Muscle layer of colon (tissue), 2 donors: Measurements from ENCODE around the gene UACA.
"Not testable (repeated sequence)": the region's sequence is repeated elsewhere in the genome, so short reads cannot be mapped to it uniquely, and the experiment has no call there.

ENCODE experiments used
- H3K27ac ChIP-seq: one replicate; pipeline ENCODE4 v1.7.0; 2013; ENCODE audit warnings: low read depth, mild to moderate bottlenecking, low read length, moderate library complexity
- H3K27me3 ChIP-seq, 2 donors: one replicate each; pipeline ENCODE4 v1.7.0; 2013; ENCODE audit warnings: low read length in 2 of 2, mild to moderate bottlenecking in 2 of 2; ENCODE audit not compliant: insufficient read depth in 2 of 2, control insufficient read depth in 1 of 2
- H3K36me3 ChIP-seq: one replicate; pipeline ENCODE4 v1.7.0; 2013; ENCODE audit warnings: mild to moderate bottlenecking, low read length; ENCODE audit not compliant: insufficient read depth
- H3K4me1 ChIP-seq: one replicate; pipeline ENCODE4 v1.7.0; 2013; ENCODE audit warnings: mild to moderate bottlenecking, low read length; ENCODE audit not compliant: insufficient read depth
- H3K4me3 ChIP-seq, 2 donors: one replicate each; pipeline ENCODE4 v1.7.0; 2013; ENCODE audit warnings: low read length in 2 of 2, low read depth in 1 of 2, mild to moderate bottlenecking in 1 of 2, moderate library complexity in 1 of 2
- H3K9ac ChIP-seq: one replicate; pipeline ENCODE4 v1.7.0; 2013; ENCODE audit warnings: low read length
- H3K9me3 ChIP-seq: one replicate; pipeline ENCODE4 v1.7.0; 2013; ENCODE audit warnings: mild to moderate bottlenecking, low read length
- donor health status: abdominal sarcoma.
- donor health status: Adenocarcinoma of cecum.

Gene UACA

DNA sequence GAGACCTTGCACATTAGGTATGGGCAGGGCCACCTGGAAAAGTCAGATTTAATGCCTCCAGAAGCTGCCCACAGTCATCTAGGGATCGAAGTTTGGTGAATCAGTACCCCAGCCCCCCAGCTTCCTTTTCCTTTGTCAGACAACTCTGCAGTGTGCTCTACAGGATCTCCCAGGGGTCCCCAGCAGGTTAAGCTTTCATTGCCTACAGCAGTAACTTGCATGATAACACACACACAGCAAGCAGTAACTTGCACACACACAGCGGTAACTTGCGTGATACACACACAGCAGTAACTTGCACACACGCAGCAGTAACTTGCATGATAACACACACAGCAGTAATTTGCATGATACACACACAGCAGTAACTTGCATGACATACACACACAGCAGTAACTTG lies 131.3 kb downstream of the UACA start:
- no peak overlapping the region for H3K4me3 ChIP-seq
- no peak overlapping the region for H3K9ac ChIP-seq
- H3K36me3 ChIP-seq: no peaks in the 10 kb centered on the region
- H3K27ac ChIP-seq: no peak overlapping the region
- no peaks in the 10 kb centered on the region for H3K9me3 ChIP-seq
- no peaks in the 10 kb centered on the region for H3K4me1 ChIP-seq
- no peaks in the 10 kb centered on the region for H3K27me3 ChIP-seq

DNA sequence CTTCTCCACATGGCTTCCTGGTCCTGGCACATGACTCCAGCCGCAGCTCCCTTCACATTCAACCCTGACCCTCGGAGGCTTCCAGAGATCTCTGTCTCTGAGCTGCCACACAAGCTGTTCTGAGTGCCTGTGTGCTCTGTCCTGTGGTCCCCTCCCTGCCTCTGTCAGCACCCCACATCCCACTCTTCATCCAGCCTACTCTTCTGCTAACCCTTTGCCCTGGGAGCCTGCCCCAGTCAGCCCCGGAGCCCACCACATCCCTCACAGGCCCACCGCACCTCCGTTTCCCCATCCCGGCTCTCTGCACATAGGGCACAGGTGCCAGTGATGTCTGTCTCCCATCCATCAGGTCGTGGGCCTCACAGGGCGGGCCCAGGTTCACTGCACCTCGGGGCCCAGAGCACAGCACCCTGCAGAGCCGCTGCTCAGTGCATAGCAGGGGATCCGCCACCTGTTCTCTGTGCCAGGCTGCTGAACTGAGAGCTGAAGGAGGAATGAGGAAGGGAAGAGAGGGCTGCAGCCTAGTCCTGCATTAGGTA lies 133.6 kb downstream of the UACA start:
- H3K27ac ChIP-seq: no peak overlapping the region

DNA sequence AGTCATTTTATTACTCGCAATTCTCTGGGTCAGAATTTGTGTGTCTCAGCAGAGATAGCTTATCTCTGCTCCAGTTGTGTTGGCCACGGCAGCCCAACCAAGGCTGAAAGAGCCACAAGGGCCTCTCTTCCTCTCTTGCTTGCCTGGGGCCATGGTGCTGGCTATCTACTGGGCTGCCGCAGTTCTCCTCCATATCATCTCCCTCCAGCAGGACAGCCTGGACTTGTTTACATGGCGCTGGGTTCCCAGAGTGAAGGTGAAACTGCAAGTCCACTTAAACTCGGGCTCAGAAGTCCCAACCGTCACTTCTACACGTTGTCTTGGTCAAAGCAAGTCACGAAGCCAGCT lies 134.8 kb downstream of the UACA start:
- Histone ChIP-seq H3K36me3 (no peaks in the 10 kb centered on the region), H3K4me3 (no peak overlapping the region), H3K4me1 (no peaks in the 10 kb centered on the region), H3K27ac (no peak overlapping the region), H3K9ac (no peak overlapping the region), H3K9me3 (no peaks in the 10 kb centered on the region), H3K27me3 (no peaks in the 10 kb centered on the region)

More for the DNA sequence above, 133.6 kb downstream of the UACA start:
- H3K4me3 ChIP-seq: no peak overlapping the region
- H3K9ac ChIP-seq: no peak overlapping the region
- no peaks in the 10 kb centered on the region for H3K27me3 ChIP-seq
- H3K36me3 ChIP-seq: no peaks in the 10 kb centered on the region
- no peaks in the 10 kb centered on the region for H3K4me1 ChIP-seq
- no peaks in the 10 kb centered on the region for H3K9me3 ChIP-seq

DNA sequence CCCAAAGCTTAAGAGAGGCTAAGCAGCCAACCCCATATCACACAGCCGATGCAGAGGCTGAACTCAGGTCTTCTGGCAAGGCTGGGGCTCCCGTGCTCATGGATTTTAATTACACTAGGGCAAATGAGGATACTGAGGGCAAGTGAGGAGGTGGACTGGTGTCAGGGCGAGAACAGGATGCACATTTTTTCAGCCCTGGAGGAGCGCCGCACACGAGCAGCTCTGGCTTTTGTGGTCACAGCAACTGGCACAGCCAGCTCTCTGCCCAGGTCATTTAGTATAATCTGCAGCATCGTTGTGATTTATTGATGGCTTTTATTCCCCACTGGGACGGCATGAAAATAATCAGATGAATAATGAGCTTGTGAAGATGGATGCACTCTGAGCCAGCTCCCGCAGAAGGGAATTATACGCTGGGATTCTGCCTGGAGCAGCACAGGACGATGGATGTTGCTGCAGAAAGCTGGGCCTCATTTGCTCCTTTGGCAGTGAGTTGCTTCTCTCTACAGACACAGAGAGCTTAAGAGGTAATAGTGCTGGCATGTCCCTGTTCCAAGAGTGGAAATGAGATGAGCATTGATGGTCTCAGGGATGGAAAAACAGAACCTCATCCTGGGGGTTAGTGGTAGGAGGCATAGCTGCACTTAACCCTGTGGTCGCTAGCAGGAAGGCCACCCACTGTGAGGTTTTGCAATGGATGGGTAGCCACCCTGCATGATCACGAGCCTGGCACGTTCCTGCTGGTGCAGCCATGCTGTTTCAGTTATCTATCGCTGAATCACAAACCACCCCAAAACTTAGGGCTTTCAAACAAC lies 135.4 kb downstream of the UACA start:
- no peak overlapping the region for H3K9ac ChIP-seq
- H3K4me1 ChIP-seq: no peaks in the 10 kb centered on the region
- H3K27me3 ChIP-seq: no peaks in the 10 kb centered on the region
- H3K36me3 ChIP-seq: no peaks in the 10 kb centered on the region
- H3K9me3 ChIP-seq: no peaks in the 10 kb centered on the region
- H3K4me3 ChIP-seq: no peak overlapping the region
- no peak overlapping the region for H3K27ac ChIP-seq

DNA sequence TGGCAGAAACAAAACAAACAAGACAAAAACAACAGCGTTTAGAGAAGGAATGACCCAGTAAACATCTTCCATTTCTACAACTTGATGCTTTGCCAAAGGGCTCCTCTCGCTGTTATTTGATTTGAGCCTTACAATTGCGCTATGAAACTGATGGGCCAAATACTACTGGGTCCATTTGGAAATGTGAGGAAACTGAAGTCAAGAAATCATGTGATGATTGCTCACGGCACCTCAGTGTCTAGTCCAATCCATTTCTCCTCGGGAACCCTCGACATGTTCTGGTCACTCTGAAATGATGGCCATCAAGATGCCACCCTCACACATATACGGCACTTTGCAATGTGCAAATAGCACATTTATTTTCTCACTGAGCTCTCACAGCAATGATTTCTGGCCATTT lies 136.0 kb downstream of the UACA start:
- no peaks in the 10 kb centered on the region for H3K36me3 ChIP-seq
- H3K27me3 ChIP-seq: no peaks in the 10 kb centered on the region
- no peaks in the 10 kb centered on the region for H3K4me1 ChIP-seq
- H3K9ac ChIP-seq: no peak overlapping the region
- no peak overlapping the region for H3K27ac ChIP-seq
- H3K9me3 ChIP-seq: peaks cover 4% of the 10 kb centered on the region
- no peak overlapping the region for H3K4me3 ChIP-seq

DNA sequence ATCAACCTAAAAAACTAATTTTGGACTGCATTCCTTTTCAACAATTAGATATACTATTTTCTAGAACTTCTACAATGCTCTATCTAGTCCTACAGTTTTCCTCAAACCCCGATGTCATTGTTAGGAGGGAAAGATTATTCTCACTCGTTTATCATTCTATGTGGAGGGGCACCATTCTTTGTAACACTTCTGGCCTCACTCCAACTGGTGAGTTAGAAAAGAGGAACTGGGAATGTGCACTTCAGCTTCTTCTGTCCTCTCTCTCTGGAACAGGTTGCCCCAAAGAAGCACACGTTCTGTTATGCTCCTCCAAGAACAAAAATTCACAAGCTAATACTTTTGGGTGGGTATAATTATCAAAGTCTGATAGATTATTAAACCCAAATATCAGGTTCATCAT lies 137.9 kb downstream of the UACA start:
- Histone ChIP-seq H3K27me3 (no peaks in the 10 kb centered on the region), H3K36me3 (no peaks in the 10 kb centered on the region), H3K27ac (no peak overlapping the region), H3K4me1 (no peaks in the 10 kb centered on the region), H3K4me3 (no peak overlapping the region), H3K9ac (no peak overlapping the region), H3K9me3 (peaks cover 4% of the 10 kb centered on the region)

DNA sequence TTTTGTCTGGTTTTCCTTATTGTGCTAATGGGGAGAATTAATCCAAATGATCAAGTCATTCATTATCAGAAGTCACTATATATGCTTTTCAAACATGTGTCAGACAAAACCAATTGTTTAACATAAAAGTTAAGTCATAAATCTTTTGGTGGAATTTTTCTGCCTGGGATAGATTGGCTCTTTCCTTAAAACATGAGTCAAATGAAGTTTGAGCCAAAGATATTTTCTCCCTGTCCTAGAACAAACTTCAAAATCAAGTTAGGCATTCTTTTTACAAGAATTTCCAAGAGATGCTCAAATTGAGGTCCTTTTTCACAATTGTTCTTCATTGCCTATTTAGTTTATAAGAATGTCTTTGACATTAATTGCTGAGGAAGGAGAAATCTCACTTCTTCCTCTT lies 138.3 kb downstream of the UACA start:
- Histone ChIP-seq H3K36me3 (no peaks in the 10 kb centered on the region), H3K27me3 (no peaks in the 10 kb centered on the region), H3K9ac (no peak overlapping the region), H3K27ac (no peak overlapping the region), H3K4me3 (no peak overlapping the region), H3K4me1 (no peaks in the 10 kb centered on the region), H3K9me3 (peaks cover 4% of the 10 kb centered on the region)

DNA sequence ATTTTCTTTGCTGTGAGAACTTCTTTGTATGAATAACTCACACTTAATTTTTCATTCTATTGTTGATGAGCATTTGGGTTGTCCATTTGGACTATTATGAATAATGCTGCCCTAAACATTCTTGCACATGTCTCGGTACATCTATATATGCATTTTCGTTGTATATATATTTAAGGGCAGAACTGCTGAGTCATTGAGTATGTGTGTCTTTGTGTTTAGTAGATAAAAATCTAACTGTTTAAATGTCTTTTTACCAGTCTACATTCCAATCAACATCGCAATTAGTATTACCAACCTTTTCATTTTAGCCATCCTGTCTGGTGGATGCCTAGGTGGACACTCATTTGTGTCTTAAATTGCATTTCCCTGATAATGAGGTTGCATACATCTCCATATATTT lies 144.4 kb downstream of the UACA start:
- Histone ChIP-seq H3K9me3 (peaks cover 4% of the 10 kb centered on the region), H3K27ac (no peak overlapping the region), H3K36me3 (no peaks in the 10 kb centered on the region), H3K9ac (no peak overlapping the region), H3K27me3 (no peaks in the 10 kb centered on the region), H3K4me1 (no peaks in the 10 kb centered on the region), H3K4me3 (no peak overlapping the region)

DNA sequence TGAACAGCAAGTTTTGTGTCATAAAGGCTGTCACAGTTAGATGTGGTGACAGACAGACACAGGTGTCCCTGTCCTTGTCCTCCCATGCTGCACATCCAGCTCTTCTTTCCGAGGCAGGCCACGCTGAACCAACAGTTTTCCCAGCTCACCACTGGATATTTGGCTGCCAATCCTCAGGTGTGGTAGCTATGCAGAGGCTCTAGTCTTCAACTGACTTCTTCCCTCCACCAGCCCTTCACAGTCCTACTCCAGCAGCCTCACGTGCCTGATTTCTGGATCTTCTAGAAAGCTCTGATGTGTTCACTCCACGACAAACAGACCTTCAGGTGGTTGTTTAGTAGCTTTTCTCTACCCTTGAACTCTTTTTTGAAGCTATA lies 145.5 kb downstream of the UACA start:
- Histone ChIP-seq H3K4me1 (no peaks in the 10 kb centered on the region), H3K27ac (no peak overlapping the region), H3K4me3 (no peak overlapping the region), H3K36me3 (no peaks in the 10 kb centered on the region), H3K9me3 (peaks cover 4% of the 10 kb centered on the region), H3K9ac (no peak overlapping the region), H3K27me3 (no peaks in the 10 kb centered on the region)

DNA sequence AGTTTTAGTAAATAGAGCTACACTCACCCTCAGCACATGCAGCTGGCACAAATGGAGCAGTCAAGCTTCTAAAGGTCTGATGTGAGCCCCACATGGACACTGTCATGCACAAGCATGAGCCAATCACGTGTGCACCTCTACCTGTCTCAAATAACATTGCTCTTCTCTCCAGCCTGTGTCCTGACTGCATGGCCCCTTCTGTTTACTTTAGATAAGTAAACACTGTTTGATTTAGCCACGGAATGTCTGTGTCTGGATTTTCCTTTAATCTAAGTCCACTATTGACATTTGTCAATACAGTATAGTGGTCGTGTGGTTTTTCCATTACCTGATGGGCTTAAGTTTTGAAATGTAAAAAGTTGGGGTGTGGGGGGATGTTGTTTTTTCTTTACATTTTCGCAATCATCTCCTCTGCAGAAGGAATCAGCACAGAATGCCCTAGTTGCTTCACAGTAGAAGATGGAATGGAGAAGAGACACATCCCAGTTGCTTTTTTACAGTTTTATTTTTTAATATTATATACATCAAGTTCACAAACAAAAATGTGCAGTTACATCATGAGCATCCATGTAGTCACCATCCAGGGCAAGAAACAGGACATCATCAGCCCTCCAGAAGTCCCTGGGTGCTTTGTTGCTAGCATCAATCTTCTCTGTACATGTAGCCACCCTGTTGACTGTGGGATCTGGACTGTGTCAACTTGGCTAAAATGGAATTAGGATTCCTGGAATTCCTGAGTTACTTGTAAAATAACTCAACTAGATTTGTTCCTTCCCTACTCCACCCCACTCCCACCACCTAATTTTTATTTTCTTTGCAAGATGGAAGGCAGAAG lies 146.1 kb downstream of the UACA start:
- H3K36me3 ChIP-seq: no peaks in the 10 kb centered on the region
- H3K4me3 ChIP-seq: no peak overlapping the region
- no peak overlapping the region for H3K27ac ChIP-seq
- H3K4me1 ChIP-seq: no peaks in the 10 kb centered on the region
- H3K27me3 ChIP-seq: no peaks in the 10 kb centered on the region
- no peak overlapping the region for H3K9ac ChIP-seq
- H3K9me3 ChIP-seq: no peaks in the 10 kb centered on the region

DNA sequence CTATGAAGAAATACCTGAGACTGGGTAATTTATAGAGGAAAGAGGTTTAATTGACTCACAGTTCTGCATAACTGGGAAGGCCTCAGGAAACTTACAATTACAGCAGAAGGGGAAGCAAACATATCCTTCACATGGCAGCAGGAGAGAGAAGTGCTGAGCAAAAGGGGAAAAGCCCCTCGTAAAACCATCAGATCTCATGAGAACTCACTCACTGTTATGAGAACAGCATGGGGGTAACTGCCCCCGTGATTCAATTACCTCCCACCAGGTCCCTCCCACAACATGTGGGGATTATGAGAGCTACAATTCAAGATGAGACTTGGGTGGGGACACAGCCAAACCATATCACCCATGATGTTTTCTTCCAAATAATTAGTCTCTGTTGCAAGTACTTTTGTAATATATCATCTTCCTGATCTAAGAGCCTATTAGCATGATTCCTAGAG lies 147.0 kb downstream of the UACA start:
- not testable (repeated sequence) for H3K4me3 ChIP-seq, H3K27ac ChIP-seq, H3K27me3 ChIP-seq, H3K4me1 ChIP-seq, H3K9ac ChIP-seq, H3K36me3 ChIP-seq, H3K9me3 ChIP-seq
